Measurements from ENCODE around the gene HNRNPH1. TPM values are rescaled to one million over a fixed set of nuclear protein-coding genes. Genes with fewer than 3 reads are reported as not detected.

Gene HNRNPH1
- total and polyA plus RNA-seq, 2 of the 13 experiments (the other 11 are each of a cell fraction or from before 2014, with no cell fraction given): 382 to 1,064 TPM

DNA sequence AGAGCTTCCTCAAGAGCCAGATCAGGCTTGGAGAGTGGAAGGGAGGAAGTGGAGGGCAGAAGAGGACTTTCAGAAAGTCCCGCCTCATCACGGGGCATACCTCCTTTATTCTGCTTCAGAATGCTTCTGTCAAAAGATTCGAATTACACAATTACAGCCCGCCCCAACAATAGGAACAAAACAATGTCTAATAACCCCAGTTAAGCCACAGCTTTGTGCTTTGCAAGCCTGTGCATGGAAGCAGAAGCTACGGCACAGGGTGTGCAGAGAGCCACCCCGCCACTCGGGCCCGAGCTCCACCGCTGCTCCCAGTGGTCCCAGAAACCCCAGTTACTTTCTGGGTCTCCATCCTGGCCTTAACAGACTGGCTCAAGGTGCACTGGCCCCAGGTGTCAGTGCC lies 23.5 kb downstream of the HNRNPH1 start (continued):
- TF ChIP-seq, protein P1, sequence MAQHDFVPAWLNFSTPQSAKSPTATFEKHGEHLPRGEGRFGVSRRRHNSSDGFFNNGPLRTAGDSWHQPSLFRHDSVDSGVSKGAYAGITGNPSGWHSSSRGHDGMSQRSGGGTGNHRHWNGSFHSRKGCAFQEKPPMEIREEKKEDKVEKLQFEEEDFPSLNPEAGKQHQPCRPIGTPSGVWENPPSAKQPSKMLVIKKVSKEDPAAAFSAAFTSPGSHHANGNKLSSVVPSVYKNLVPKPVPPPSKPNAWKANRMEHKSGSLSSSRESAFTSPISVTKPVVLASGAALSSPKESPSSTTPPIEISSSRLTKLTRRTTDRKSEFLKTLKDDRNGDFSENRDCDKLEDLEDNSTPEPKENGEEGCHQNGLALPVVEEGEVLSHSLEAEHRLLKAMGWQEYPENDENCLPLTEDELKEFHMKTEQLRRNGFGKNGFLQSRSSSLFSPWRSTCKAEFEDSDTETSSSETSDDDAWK (CRISPR knock-in tag; IDR thresholded peaks at IDR 0.05): no peak
- TF ChIP-seq NFYB (CRISPR knock-in tag; IDR thresholded peaks at IDR 0.05) (no peak), RAD21 (CRISPR knock-in tag; IDR thresholded peaks at IDR 0.05) (no peak), HNRNPLL (IDR thresholded peaks at IDR 0.05; ENCODE audit: low read depth, low read length, poor library complexity, severe bottlenecking) (no peak), MBNL3 (CRISPR knock-in tag; conservative IDR thresholded peaks at IDR 0.05) (no peak), CBFB (CRISPR knock-in tag; IDR thresholded peaks at IDR 0.05) (no peak), ISL2 (CRISPR knock-in tag; IDR thresholded peaks at IDR 0.05) (no peak)
- TF ChIP-seq, protein P2, sequence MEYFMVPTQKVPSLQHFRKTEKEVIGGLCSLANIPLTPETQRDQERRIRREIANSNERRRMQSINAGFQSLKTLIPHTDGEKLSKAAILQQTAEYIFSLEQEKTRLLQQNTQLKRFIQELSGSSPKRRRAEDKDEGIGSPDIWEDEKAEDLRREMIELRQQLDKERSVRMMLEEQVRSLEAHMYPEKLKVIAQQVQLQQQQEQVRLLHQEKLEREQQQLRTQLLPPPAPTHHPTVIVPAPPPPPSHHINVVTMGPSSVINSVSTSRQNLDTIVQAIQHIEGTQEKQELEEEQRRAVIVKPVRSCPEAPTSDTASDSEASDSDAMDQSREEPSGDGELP (IDR thresholded peaks at IDR 0.05; ENCODE audit: borderline replicate concordance, low read depth): no peak

DNA sequence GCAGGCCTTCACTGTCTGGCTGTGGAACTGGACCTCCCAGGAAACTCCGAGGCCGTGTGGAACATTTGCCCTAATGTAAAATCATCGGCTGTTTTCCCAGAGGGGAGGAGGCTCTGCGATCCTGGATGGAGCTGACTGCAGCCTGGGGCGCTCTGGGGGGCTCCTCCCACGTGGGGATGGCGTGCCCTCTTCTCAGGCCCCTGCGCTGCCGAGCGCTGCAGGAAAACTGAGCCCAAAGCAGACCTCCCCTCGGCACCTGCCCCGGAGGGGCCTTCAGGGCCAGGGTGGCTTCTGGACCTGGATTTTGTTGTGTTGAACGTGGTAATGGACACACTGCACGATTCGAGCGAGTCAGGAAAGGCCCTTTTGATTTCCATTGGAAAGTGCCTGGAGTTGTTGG lies 23.9 kb downstream of the HNRNPH1 start:
- BruUV-seq (replicated peaks): no TSS peak
- no peak overlapping the region for H3K4me2 ChIP-seq (ENCODE audit: low read depth, low read length)
- H3K79me2 ChIP-seq (ENCODE audit: insufficient read depth, low read length): no peaks in the 10 kb centered on the region
- ATAC-seq (no peak), DNase-seq (ENCODE audit: low spot score) (no peak), FAIRE-seq (no peak)
- intact Hi-C loops (cut with micrococcal nuclease; ENCODE audit: unreplicated experiment) (no loop called here), in situ Hi-C loops (cut with HindIII; ENCODE audit: extremely low pct_ligation_motif_present, low pct_unique_long_range_greater_than_20kb) (no loop called here)
- ChIA-PET CTCF (ENCODE audit: low intra/inter-chr PET ratio, low total read pairs) (no interaction called here), POLR2A (interaction anchor here (0.8 to 1.6 kb wide), 2 partner anchors 7 to 24 kb away, joined by 3 read pairs; partner anchors contain the start of gene HNRNPH1)
- H3K36me3 ChIP-seq (replicated peaks in 1 of 2; ENCODE audit: control insufficient read depth in 1 of 2, insufficient read depth in 2 of 2, low read length in 2 of 2): peaks cover 23 to 52% of the 10 kb centered on the region in 2 experiments
- no peak overlapping the region for H3K4me3 ChIP-seq (replicated peaks in 1 of 3; ENCODE audit: insufficient read depth in 1 of 3, low read depth in 2 of 3, low read length in 3 of 3)
- WGBS (ENCODE audit: low lambda C conversion rate): 97% methylated on average over 7 of the region's 16 CpGs
- no peak overlapping the region for H3K27ac ChIP-seq (ENCODE audit: extremely low read length, insufficient read depth, low read length)
- H3K9ac ChIP-seq (ENCODE audit: insufficient read depth, low read depth, low read length): no peak overlapping the region
- no peaks in the 10 kb centered on the region for H4K20me1 ChIP-seq (ENCODE audit: insufficient read depth, low read length)
- no peaks in the 10 kb centered on the region for H3K4me1 ChIP-seq (ENCODE audit: insufficient read depth, low read length)
- H2AFZ ChIP-seq (ENCODE audit: low read length): no peak overlapping the region
- no peaks in the 10 kb centered on the region for H3K27me3 ChIP-seq (ENCODE audit: control insufficient read depth in 1 of 2, insufficient read depth in 2 of 2, low read length in 2 of 2)
- no peaks in the 10 kb centered on the region for H3K9me3 ChIP-seq (ENCODE audit: low read length)
- TF ChIP-seq, protein P3, sequence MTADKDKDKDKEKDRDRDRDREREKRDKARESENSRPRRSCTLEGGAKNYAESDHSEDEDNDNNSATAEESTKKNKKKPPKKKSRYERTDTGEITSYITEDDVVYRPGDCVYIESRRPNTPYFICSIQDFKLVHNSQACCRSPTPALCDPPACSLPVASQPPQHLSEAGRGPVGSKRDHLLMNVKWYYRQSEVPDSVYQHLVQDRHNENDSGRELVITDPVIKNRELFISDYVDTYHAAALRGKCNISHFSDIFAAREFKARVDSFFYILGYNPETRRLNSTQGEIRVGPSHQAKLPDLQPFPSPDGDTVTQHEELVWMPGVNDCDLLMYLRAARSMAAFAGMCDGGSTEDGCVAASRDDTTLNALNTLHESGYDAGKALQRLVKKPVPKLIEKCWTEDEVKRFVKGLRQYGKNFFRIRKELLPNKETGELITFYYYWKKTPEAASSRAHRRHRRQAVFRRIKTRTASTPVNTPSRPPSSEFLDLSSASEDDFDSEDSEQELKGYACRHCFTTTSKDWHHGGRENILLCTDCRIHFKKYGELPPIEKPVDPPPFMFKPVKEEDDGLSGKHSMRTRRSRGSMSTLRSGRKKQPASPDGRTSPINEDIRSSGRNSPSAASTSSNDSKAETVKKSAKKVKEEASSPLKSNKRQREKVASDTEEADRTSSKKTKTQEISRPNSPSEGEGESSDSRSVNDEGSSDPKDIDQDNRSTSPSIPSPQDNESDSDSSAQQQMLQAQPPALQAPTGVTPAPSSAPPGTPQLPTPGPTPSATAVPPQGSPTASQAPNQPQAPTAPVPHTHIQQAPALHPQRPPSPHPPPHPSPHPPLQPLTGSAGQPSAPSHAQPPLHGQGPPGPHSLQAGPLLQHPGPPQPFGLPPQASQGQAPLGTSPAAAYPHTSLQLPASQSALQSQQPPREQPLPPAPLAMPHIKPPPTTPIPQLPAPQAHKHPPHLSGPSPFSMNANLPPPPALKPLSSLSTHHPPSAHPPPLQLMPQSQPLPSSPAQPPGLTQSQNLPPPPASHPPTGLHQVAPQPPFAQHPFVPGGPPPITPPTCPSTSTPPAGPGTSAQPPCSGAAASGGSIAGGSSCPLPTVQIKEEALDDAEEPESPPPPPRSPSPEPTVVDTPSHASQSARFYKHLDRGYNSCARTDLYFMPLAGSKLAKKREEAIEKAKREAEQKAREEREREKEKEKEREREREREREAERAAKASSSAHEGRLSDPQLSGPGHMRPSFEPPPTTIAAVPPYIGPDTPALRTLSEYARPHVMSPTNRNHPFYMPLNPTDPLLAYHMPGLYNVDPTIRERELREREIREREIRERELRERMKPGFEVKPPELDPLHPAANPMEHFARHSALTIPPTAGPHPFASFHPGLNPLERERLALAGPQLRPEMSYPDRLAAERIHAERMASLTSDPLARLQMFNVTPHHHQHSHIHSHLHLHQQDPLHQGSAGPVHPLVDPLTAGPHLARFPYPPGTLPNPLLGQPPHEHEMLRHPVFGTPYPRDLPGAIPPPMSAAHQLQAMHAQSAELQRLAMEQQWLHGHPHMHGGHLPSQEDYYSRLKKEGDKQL (CRISPR knock-in tag; IDR thresholded peaks at IDR 0.05; ENCODE audit: low read depth): no peak
- TF ChIP-seq ZNF251 (CRISPR knock-in tag; IDR thresholded peaks at IDR 0.05): no peak
- TF ChIP-seq ZNF550 (CRISPR knock-in tag; IDR thresholded peaks at IDR 0.05; ENCODE audit: borderline replicate concordance): no peak
- TF ChIP-seq, protein P4, sequence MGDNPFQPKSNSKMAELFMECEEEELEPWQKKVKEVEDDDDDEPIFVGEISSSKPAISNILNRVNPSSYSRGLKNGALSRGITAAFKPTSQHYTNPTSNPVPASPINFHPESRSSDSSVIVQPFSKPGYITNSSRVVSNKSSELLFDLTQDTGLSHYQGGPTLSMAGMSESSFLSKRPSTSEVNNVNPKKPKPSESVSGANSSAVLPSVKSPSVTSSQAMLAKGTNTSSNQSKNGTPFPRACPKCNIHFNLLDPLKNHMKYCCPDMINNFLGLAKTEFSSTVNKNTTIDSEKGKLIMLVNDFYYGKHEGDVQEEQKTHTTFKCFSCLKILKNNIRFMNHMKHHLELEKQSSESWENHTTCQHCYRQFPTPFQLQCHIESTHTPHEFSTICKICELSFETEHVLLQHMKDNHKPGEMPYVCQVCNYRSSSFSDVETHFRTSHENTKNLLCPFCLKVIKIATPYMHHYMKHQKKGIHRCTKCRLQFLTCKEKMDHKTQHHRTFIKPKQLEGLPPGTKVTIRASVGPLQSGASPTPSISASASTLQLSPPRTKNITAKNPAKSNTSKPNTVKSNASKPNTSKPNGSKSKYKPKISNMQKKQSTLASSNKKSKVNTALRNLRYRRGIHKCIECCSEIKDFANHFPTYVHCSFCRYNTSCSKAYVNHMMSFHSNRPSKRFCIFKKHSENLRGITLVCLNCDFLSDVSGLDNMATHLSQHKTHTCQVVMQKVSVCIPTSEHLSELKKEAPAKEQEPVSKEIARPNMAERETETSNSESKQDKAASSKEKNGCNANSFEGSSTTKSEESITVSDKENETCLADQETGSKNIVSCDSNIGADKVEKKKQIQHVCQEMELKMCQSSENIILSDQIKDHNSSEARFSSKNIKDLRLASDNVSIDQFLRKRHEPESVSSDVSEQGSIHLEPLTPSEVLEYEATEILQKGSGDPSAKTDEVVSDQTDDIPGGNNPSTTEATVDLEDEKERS (CRISPR knock-in tag; IDR thresholded peaks at IDR 0.05): no peak
- no peak for TF ChIP-seq CENPT (CRISPR knock-in tag; IDR thresholded peaks at IDR 0.05; ENCODE audit: low read depth)
- no peak for TF ChIP-seq RORA (CRISPR knock-in tag; IDR thresholded peaks at IDR 0.05)

Measured in HepG2 (cell line).